ENCODE data around the gene MAN1B1.

DNA sequence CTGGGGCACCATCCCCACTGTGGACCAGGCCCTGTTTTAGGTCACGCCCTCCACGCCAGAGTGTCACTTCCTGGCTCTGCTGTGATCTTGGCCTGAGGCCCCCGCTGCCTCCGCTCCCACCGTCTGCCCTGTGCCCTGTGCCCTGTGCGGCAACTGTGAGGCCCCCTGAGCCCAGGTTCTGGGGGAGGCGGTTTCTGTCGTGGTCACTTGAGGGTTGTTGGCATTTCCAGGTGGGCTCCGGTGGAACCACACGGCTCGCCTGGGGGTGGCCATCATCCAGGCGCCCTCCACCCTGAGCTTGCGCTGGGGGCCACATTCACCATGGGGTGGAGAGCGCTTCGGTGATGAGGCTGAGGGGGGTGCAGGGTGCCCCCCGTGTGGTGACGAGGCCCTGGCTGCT is 21.2 kb downstream of the MAN1B1 start:
- TF ChIP-seq, protein P1, sequence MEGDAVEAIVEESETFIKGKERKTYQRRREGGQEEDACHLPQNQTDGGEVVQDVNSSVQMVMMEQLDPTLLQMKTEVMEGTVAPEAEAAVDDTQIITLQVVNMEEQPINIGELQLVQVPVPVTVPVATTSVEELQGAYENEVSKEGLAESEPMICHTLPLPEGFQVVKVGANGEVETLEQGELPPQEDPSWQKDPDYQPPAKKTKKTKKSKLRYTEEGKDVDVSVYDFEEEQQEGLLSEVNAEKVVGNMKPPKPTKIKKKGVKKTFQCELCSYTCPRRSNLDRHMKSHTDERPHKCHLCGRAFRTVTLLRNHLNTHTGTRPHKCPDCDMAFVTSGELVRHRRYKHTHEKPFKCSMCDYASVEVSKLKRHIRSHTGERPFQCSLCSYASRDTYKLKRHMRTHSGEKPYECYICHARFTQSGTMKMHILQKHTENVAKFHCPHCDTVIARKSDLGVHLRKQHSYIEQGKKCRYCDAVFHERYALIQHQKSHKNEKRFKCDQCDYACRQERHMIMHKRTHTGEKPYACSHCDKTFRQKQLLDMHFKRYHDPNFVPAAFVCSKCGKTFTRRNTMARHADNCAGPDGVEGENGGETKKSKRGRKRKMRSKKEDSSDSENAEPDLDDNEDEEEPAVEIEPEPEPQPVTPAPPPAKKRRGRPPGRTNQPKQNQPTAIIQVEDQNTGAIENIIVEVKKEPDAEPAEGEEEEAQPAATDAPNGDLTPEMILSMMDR (IDR thresholded peaks at IDR 0.05), result no peak
- no peak for TF ChIP-seq POLR2A (IDR thresholded peaks at IDR 0.05)
